ENCODE measurements around the gene GNA15. TPM values are rescaled to one million over a fixed set of nuclear protein-coding genes. Genes with fewer than 3 reads are reported as not detected.

The GNA15 gene
- total RNA-seq, 4 donors from 2014 or later = 1.2 to 7.2 (median 2.9) TPM

DNA sequence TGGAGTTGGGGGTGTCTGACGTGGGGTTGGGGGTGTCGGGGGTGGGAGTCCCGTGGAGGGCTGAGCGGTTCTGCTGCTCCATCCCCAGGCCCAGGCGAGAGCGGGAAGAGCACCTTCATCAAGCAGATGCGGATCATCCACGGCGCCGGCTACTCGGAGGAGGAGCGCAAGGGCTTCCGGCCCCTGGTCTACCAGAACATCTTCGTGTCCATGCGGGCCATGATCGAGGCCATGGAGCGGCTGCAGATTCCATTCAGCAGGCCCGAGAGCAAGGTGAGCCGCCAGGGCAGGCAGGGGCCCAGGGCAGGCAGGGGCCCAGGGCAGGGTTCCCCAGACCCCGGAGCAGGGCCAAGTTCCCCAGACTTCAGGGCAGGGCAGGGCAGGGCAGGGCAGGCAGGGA lies 12.7 kb downstream of the GNA15 start:
- no peaks in the 10 kb centered on the region for H3K4me1 ChIP-seq
- H3K27me3 ChIP-seq = no peaks in the 10 kb centered on the region
- intact Hi-C loops (cut with DNase I; ENCODE audit: low total_unique reads) = no loop called here
- H3K36me3 ChIP-seq = no peaks in the 10 kb centered on the region
- H3K4me3 ChIP-seq = no peak overlapping the region
- DNase-seq = no peak
- TF ChIP-seq, protein P1, sequence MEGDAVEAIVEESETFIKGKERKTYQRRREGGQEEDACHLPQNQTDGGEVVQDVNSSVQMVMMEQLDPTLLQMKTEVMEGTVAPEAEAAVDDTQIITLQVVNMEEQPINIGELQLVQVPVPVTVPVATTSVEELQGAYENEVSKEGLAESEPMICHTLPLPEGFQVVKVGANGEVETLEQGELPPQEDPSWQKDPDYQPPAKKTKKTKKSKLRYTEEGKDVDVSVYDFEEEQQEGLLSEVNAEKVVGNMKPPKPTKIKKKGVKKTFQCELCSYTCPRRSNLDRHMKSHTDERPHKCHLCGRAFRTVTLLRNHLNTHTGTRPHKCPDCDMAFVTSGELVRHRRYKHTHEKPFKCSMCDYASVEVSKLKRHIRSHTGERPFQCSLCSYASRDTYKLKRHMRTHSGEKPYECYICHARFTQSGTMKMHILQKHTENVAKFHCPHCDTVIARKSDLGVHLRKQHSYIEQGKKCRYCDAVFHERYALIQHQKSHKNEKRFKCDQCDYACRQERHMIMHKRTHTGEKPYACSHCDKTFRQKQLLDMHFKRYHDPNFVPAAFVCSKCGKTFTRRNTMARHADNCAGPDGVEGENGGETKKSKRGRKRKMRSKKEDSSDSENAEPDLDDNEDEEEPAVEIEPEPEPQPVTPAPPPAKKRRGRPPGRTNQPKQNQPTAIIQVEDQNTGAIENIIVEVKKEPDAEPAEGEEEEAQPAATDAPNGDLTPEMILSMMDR (IDR thresholded peaks at IDR 0.05) = no peak
- no peak for TF ChIP-seq POLR2A (IDR thresholded peaks at IDR 0.05)
- no peaks in the 10 kb centered on the region for H3K9me3 ChIP-seq
- H3K27ac ChIP-seq = no peak overlapping the region

GRCh38 chr19:3149089-3149488 lies 13.3 kb downstream of the GNA15 start:
- DNase-seq = no peak
- TF ChIP-seq, protein P1 (IDR thresholded peaks at IDR 0.05) = no peak
- TF ChIP-seq POLR2A (IDR thresholded peaks at IDR 0.05) = no peak
- intact Hi-C loops (cut with DNase I; ENCODE audit: low total_unique reads) = no loop called here

DNA sequence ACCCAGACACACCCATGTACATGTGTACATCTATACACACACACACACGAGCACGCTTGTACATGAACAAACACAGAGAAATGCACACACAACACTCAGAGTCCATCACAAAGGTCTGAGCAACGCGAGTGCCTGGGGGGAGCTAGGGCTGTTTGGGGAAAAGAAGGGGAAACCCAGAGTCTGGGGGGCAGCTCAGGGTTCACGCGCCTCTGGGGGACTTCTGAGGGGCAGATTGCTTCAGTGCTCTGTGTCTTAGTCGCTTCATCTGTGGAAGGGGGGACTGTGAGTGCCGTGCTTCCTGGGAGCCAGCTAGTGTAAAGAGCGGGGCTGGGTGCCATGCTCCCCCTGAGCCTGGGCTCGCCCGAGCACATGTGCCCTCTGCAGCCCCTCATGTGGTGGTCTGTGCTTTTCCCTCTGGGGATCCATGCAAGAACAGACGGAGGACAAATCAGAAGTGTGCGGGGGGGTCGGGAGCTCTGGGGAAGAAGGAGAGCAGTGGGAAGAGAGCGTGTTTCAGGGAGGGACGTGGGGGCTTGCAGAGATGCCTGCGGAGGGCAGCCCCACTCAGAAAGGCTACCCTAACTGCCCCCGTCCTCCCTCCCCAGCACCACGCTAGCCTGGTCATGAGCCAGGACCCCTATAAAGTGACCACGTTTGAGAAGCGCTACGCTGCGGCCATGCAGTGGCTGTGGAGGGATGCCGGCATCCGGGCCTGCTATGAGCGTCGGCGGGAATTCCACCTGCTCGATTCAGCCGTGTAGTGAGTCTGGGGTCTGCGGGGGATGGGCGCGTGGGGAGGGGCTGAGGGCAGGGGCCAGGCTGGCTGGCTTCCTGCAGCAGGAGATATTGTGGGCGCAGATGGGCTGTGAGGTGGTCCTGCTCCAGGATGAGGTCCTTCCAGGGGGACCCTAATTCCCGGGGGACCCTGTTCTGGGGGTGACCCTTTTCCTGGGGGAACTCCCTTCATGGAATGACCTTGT lies 14.0 kb downstream of the GNA15 start:
- no peak for DNase-seq
- H3K27ac ChIP-seq = no peak overlapping the region
- intact Hi-C loops (cut with DNase I; ENCODE audit: low total_unique reads) = no loop called here
- no peak for TF ChIP-seq POLR2A (IDR thresholded peaks at IDR 0.05)
- TF ChIP-seq, protein P1 (IDR thresholded peaks at IDR 0.05) = no peak
- H3K27me3 ChIP-seq = no peaks in the 10 kb centered on the region
- H3K4me3 ChIP-seq = no peak overlapping the region
- H3K36me3 ChIP-seq = no peaks in the 10 kb centered on the region
- H3K9me3 ChIP-seq = no peaks in the 10 kb centered on the region
- H3K4me1 ChIP-seq = no peaks in the 10 kb centered on the region

More at GRCh38 chr19:3149089-3149488, 13.3 kb downstream of the GNA15 start:
- no peak overlapping the region for H3K4me3 ChIP-seq
- H3K27ac ChIP-seq = no peak overlapping the region
- no peaks in the 10 kb centered on the region for H3K27me3 ChIP-seq
- no peaks in the 10 kb centered on the region for H3K9me3 ChIP-seq
- H3K36me3 ChIP-seq = no peaks in the 10 kb centered on the region
- no peaks in the 10 kb centered on the region for H3K4me1 ChIP-seq

DNA sequence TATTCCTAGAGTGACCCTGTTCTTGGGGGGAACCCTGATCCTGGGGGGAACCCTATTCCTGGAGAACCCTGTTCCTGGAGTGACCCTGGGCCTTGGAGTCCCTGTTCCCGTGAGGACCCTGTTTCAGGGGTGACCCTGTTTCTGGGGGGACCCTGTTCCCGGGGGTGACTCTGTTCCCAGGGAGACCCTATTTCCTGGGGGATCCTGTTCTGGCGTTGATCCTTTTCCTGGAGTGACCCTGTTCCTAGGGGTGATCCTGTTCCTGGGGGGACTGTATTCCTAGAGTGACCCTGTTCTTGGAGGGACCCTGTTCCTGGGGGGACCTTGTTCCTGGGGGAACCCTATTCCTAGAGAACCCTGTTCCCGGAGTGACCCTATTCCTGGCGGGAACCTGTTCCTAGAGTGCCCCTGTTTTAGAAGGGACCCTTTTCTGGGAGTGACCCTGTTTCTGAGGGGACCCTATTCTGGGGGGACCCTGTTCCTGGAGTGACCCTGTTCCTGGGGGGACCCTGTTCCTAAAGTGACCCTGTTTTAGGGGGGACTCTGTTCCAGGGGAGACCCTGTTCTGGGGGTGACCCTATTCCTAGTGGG lies 15.0 kb downstream of the GNA15 start:
- intact Hi-C loops (cut with DNase I; ENCODE audit: low total_unique reads) = no loop called here

More for the DNA sequence above, 15.0 kb downstream of the GNA15 start:
- no peak for DNase-seq
- H3K9me3 ChIP-seq = no peaks in the 10 kb centered on the region
- H3K4me1 ChIP-seq = no peaks in the 10 kb centered on the region
- H3K4me3 ChIP-seq = no peak overlapping the region
- TF ChIP-seq, protein P1 (IDR thresholded peaks at IDR 0.05) = no peak
- TF ChIP-seq POLR2A (IDR thresholded peaks at IDR 0.05) = no peak
- no peaks in the 10 kb centered on the region for H3K36me3 ChIP-seq
- no peaks in the 10 kb centered on the region for H3K27me3 ChIP-seq
- H3K27ac ChIP-seq = no peak overlapping the region
